ENCODE data around the gene S100A7. TPM values are rescaled to one million over a fixed set of nuclear protein-coding genes. Genes with fewer than 3 reads are reported as not detected.
A peak's percentile ranks its signal among the peaks of the same experiment; 100 is the strongest.

Gene S100A7
- total and polyA plus RNA-seq, 8 donors = not detected

- DNase-seq (no peak), FAIRE-seq (no peak), ATAC-seq (peak in 1 of 4 donors; percentile 36)
- WGBS, 2 donors = 14% methylated on average over 4 of the region's 4 CpGs
- no peaks in the 10 kb centered on the region for H3K4me1 ChIP-seq
- no peak overlapping the region for H3K4me3 ChIP-seq
- TF ChIP-seq CTCF (IDR thresholded peaks at IDR 0.05) = no peak
- no peak overlapping the region for H3K27ac ChIP-seq
- intact Hi-C loops (cut with DNase I) = no loop called here
- no peaks in the 10 kb centered on the region for H3K36me3 ChIP-seq
- H3K27me3 ChIP-seq = no peaks in the 10 kb centered on the region
- H3K9me3 ChIP-seq = no peaks in the 10 kb centered on the region
Observed at GRCh38 chr1:153488731-153489130, 28.3 kb upstream of the S100A7 start.

GRCh38 chr1:153487707-153488106, 27.3 kb upstream of the S100A7 start:
- intact Hi-C loops (cut with DNase I) = no loop called here
- Histone ChIP-seq H3K4me1 (no peaks in the 10 kb centered on the region), H3K27ac (no peak overlapping the region), H3K27me3 (no peaks in the 10 kb centered on the region), H3K36me3 (no peaks in the 10 kb centered on the region), H3K9me3 (no peaks in the 10 kb centered on the region), H3K4me3 (no peak overlapping the region)
- DNase-seq (no peak), FAIRE-seq (no peak), ATAC-seq (no peak)
- no peak for TF ChIP-seq CTCF (IDR thresholded peaks at IDR 0.05)
- 95 to 100% methylated on average over 2 of the region's 2 CpGs for WGBS, 2 donors

GRCh38 chr1:153485863-153486262, 25.4 kb upstream of the S100A7 start:
- intact Hi-C loops (cut with DNase I) = no loop called here
- Histone ChIP-seq H3K4me1 (no peaks in the 10 kb centered on the region), H3K4me3 (no peak overlapping the region), H3K36me3 (no peaks in the 10 kb centered on the region), H3K27ac (no peak overlapping the region), H3K9me3 (no peaks in the 10 kb centered on the region), H3K27me3 (no peaks in the 10 kb centered on the region)
- TF ChIP-seq CTCF (IDR thresholded peaks at IDR 0.05) = no peak
- DNase-seq (no peak), FAIRE-seq (no peak), ATAC-seq (no peak)
- 54 to 56% methylated on average over 2 of the region's 2 CpGs for WGBS, 2 donors

- WGBS, 2 donors = 30 to 40% methylated on average over 6 of the region's 6 CpGs
- intact Hi-C loops (cut with DNase I) = no loop called here
- Histone ChIP-seq H3K4me1 (no peaks in the 10 kb centered on the region), H3K4me3 (no peak overlapping the region), H3K9me3 (no peaks in the 10 kb centered on the region), H3K36me3 (no peaks in the 10 kb centered on the region), H3K27me3 (no peaks in the 10 kb centered on the region), H3K27ac (no peak overlapping the region)
- peak in 1 of 4 donors; percentile 65 for ATAC-seq
- no peak for DNase-seq
- no peak for FAIRE-seq
- no peak for TF ChIP-seq CTCF (IDR thresholded peaks at IDR 0.05)
Observed at GRCh38 chr1:153483776-153484175, 23.3 kb upstream of the S100A7 start.

GRCh38 chr1:153481124-153481523, 20.7 kb upstream of the S100A7 start:
- DNase-seq (no peak), ATAC-seq (no peak), FAIRE-seq (no peak)
- Histone ChIP-seq H3K27me3 (no peaks in the 10 kb centered on the region), H3K4me3 (no peak overlapping the region), H3K27ac (no peak overlapping the region), H3K36me3 (no peaks in the 10 kb centered on the region), H3K4me1 (no peaks in the 10 kb centered on the region), H3K9me3 (no peaks in the 10 kb centered on the region)
- TF ChIP-seq CTCF (IDR thresholded peaks at IDR 0.05) = no peak
- intact Hi-C loops (cut with DNase I) = no loop called here
- 24 to 34% methylated on average over 2 of the region's 2 CpGs for WGBS, 2 donors

Measured in pancreas (tissue), 10 donors.